MM.1S (cell line): ENCODE measurements around the gene EIF4B.

ENCODE experiments used
- DNase-seq: peaks from one replicate; pipeline ENCODE4 v3.0.0-alpha.2; 2015
- H2AFZ ChIP-seq: fragments of 300-600 bp; sonication (generic); 2 replicates; pipeline ENCODE4 v1.6.0; 2016; ENCODE audit warnings: antibody characterized with exemption, low read length
- H3F3A ChIP-seq: fragments of 300-600 bp; sonication (generic); 2 replicates; pipeline ENCODE4 v1.6.1; 2016; ENCODE audit warnings: mild to moderate bottlenecking, antibody characterized with exemption, low read length, moderate library complexity, mixed read lengths; ENCODE audit not compliant: insufficient read depth
- H3K27ac ChIP-seq: fragments of 300-600 bp; sonication (generic); 2 replicates; pipeline ENCODE4 v1.5.1; 2016; ENCODE audit warnings: mild to moderate bottlenecking, low read length
- H3K27me3 ChIP-seq: fragments of 300-600 bp; sonication (generic); replicated peaks from 2 replicates; pipeline ENCODE4 v1.6.0; 2016; ENCODE audit warnings: low read length; ENCODE audit not compliant: insufficient read depth
- H3K36me3 ChIP-seq: fragments of 300-600 bp; sonication (generic); replicated peaks from 2 replicates; pipeline ENCODE4 v1.6.1; 2016; ENCODE audit warnings: mild to moderate bottlenecking, low read length, mixed read lengths; ENCODE audit not compliant: insufficient read depth
- H3K4me1 ChIP-seq: fragments of 300-600 bp; sonication (generic); 2 replicates; pipeline ENCODE4 v1.6.1; 2016; ENCODE audit warnings: low read length, mixed read lengths
- H3K4me2 ChIP-seq: fragments of 300-600 bp; sonication (generic); 2 replicates; pipeline ENCODE4 v1.6.0; 2016; ENCODE audit warnings: low read depth, low read length
- H3K4me3 ChIP-seq: fragments of 300-600 bp; sonication (generic); 2 replicates; pipeline ENCODE4 v1.5.1; 2016; ENCODE audit warnings: low read length, mixed read lengths
- H3K79me2 ChIP-seq: fragments of 300-600 bp; sonication (generic); 2 replicates; pipeline ENCODE4 v1.6.1; 2016; ENCODE audit warnings: mixed run types, low read length, mixed read lengths
- H3K9ac ChIP-seq: fragments of 300-600 bp; sonication (generic); 2 replicates; pipeline ENCODE4 v1.6.1; 2016; ENCODE audit warnings: low read length, mixed read lengths
- H3K9me2 ChIP-seq: fragments of 300-600 bp; sonication (generic); replicated peaks from 2 replicates; pipeline ENCODE4 v1.6.1; 2016; ENCODE audit warnings: mild to moderate bottlenecking, low read length, mixed read lengths; ENCODE audit not compliant: insufficient read depth
- H3K9me3 ChIP-seq: fragments of 300-600 bp; sonication (generic); replicated peaks from 2 replicates; pipeline ENCODE4 v1.6.1; 2016; ENCODE audit warnings: mild to moderate bottlenecking, low read length, mixed read lengths; ENCODE audit not compliant: insufficient read depth
- H4K20me1 ChIP-seq: fragments of 300-600 bp; sonication (generic); 2 replicates; pipeline ENCODE4 v1.6.1; 2016; ENCODE audit warnings: mild to moderate bottlenecking, low read length, moderate library complexity, mixed read lengths; ENCODE audit not compliant: insufficient read depth
- EZH2 ChIP-seq: fragments of 300-600 bp; sonication (generic); optimal IDR thresholded peaks from 2 replicates; pipeline ENCODE3; 2017; ENCODE audit warnings: low read depth, mild to moderate bottlenecking, antibody characterized with exemption, low read length, mixed read lengths
- EZH2phosphoT487 ChIP-seq: fragments of 300-600 bp; sonication (generic); IDR thresholded peaks from 2 replicates; pipeline ENCODE4 v1.6.1; 2018; ENCODE audit warnings: antibody characterized with exemption, low read length
- TF ChIP-seq, protein P1 (sequence below): fragments of 300-600 bp; sonication (generic); IDR thresholded peaks from 2 replicates; pipeline ENCODE4 v1.5.1; 2016; ENCODE audit warnings: antibody characterized with exemption, low read length, mixed read lengths

EIF4B gene

DNA sequence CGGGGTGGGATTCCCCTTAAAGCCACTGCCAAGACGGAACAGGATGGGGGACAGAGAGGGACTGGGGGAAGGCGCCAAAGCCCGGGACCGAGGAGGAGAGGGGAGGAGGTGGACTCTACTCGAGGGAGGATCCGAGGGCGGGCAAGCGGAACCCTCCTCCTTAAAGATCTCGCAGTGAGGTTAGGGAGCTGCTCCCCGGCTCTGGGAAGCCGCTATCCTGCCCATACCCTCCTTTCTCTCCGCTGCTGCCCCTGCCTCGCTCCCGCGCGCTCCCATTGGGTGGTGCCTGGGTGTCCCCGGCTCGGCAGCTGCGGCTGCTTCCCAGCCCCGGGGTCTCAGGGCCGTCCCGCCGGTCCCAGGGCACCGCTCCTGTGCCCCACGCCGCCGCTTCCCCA is 40.9 kb upstream of the EIF4B start:
- H3K79me2 ChIP-seq = no peaks in the 10 kb centered on the region
- no peak overlapping the region for H3K4me2 ChIP-seq
- no peak overlapping the region for H3K4me3 ChIP-seq
- H3K9ac ChIP-seq = no peak overlapping the region
- no peak for DNase-seq
- no peak overlapping the region for H2AFZ ChIP-seq
- H4K20me1 ChIP-seq = no peaks in the 10 kb centered on the region
- H3K27me3 ChIP-seq = peaks cover 4% of the 10 kb centered on the region; the same call in 1 of the 2 replicates
- H3F3A ChIP-seq = no peaks in the 10 kb centered on the region
- H3K27ac ChIP-seq = no peak overlapping the region
- no peaks in the 10 kb centered on the region for H3K4me1 ChIP-seq
- no peaks in the 10 kb centered on the region for H3K9me3 ChIP-seq
- TF ChIP-seq EZH2phosphoT487 = no peak
- TF ChIP-seq EZH2 = no peak
- no peaks in the 10 kb centered on the region for H3K36me3 ChIP-seq
- no peaks in the 10 kb centered on the region for H3K9me2 ChIP-seq

- Histone ChIP-seq H3K9me3 (no peaks in the 10 kb centered on the region), H3K9ac (no peak overlapping the region), H3K79me2 (no peaks in the 10 kb centered on the region), H3K4me1 (no peaks in the 10 kb centered on the region), H3K27ac (no peak overlapping the region), H3K4me2 (no peak overlapping the region), H3K4me3 (no peak overlapping the region), H3K36me3 (no peaks in the 10 kb centered on the region), H3K9me2 (no peaks in the 10 kb centered on the region), H4K20me1 (no peaks in the 10 kb centered on the region), H2AFZ (no peak overlapping the region), H3K27me3 (peaks cover 4% of the 10 kb centered on the region; the same call in 1 of the 2 replicates), H3F3A (no peaks in the 10 kb centered on the region)
- TF ChIP-seq, protein P1, sequence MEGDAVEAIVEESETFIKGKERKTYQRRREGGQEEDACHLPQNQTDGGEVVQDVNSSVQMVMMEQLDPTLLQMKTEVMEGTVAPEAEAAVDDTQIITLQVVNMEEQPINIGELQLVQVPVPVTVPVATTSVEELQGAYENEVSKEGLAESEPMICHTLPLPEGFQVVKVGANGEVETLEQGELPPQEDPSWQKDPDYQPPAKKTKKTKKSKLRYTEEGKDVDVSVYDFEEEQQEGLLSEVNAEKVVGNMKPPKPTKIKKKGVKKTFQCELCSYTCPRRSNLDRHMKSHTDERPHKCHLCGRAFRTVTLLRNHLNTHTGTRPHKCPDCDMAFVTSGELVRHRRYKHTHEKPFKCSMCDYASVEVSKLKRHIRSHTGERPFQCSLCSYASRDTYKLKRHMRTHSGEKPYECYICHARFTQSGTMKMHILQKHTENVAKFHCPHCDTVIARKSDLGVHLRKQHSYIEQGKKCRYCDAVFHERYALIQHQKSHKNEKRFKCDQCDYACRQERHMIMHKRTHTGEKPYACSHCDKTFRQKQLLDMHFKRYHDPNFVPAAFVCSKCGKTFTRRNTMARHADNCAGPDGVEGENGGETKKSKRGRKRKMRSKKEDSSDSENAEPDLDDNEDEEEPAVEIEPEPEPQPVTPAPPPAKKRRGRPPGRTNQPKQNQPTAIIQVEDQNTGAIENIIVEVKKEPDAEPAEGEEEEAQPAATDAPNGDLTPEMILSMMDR = no peak
- no peak for TF ChIP-seq EZH2
- no peak for TF ChIP-seq EZH2phosphoT487
- no peak for DNase-seq
These were observed 37.0 kb upstream of the EIF4B start for GRCh38 chr12:52969166-52969795.

- Histone ChIP-seq H3K9me3 (no peaks in the 10 kb centered on the region), H2AFZ (no peak overlapping the region), H3K9ac (no peak overlapping the region), H3K9me2 (no peaks in the 10 kb centered on the region), H3K4me1 (no peaks in the 10 kb centered on the region), H4K20me1 (no peaks in the 10 kb centered on the region), H3K4me2 (no peak overlapping the region), H3K79me2 (no peaks in the 10 kb centered on the region), H3K27me3 (peaks cover 4% of the 10 kb centered on the region; the same call in 1 of the 2 replicates), H3K36me3 (no peaks in the 10 kb centered on the region), H3F3A (no peaks in the 10 kb centered on the region), H3K4me3 (no peak overlapping the region), H3K27ac (no peak overlapping the region)
- no peak for TF ChIP-seq EZH2
- TF ChIP-seq, protein P1 = no peak
- TF ChIP-seq EZH2phosphoT487 = no peak
- DNase-seq = no peak
These were observed 36.3 kb upstream of the EIF4B start for GRCh38 chr12:52969828-52970569.
